BJ (cell line): ENCODE measurements around the gene STX5. TPM values are rescaled to one million over a fixed set of nuclear protein-coding genes. Genes with fewer than 3 reads are reported as not detected.
"Not testable (repeated sequence)": the region's sequence is repeated elsewhere in the genome, so short reads cannot be mapped to it uniquely, and the experiment has no call there.

Experiments used
- CTCF ChIA-PET: fragments of 350-600 bp; formaldehyde crosslinking; extraction: SDS; loops from one replicate; lab custom pipeline; 2021; ENCODE audit warnings: antibody characterized with exemption, inconsistent platforms; lab: Yijun Ruan, JAX
- POLR2A ChIA-PET: fragments of 300-600 bp; sonication (Branson Sonifier 250); formaldehyde crosslinking; extraction: SDS; loops from one replicate; lab custom pipeline; 2021; ENCODE audit warnings: antibody characterized with exemption; lab: Charles Lee
- DNase-seq: peaks from one replicate; pipeline ENCODE4 v3.0.0-alpha.2; 2011; ENCODE audit warnings: low read depth
- H3K27me3 ChIP-seq: 2 replicates; pipeline ENCODE4 v1.6.0; 2011; ENCODE audit warnings: low read length; ENCODE audit not compliant: control insufficient read depth, insufficient read depth
- H3K36me3 ChIP-seq: 2 replicates; pipeline ENCODE4 v1.5.1; 2011; ENCODE audit warnings: low read length; ENCODE audit not compliant: control insufficient read depth, insufficient read depth
- H3K4me3 ChIP-seq: 2 replicates; pipeline ENCODE4 v1.5.1; 2011; ENCODE audit warnings: low read depth, mild to moderate bottlenecking, control low read depth, low read length
- polyA plus RNA-seq: library from polyadenylated mRNA; depleted of rRNA; stranded (reverse); fragments of >200 nt; gene quantifications from 2 replicates; pipeline ENCODE4 v1.2.3, GENCODE V29; 2011
- TF ChIP-seq, protein P1 (sequence below): IDR thresholded peaks from 2 replicates; pipeline ENCODE4 v1.5.1; 2011; ENCODE audit warnings: low read depth, mild to moderate bottlenecking, control low read depth, inconsistent platforms, low read length, moderate library complexity; ENCODE audit not compliant: insufficient read depth

STX5 gene
- polyA plus RNA-seq, 1 experiment, result 76.6 TPM

DNA sequence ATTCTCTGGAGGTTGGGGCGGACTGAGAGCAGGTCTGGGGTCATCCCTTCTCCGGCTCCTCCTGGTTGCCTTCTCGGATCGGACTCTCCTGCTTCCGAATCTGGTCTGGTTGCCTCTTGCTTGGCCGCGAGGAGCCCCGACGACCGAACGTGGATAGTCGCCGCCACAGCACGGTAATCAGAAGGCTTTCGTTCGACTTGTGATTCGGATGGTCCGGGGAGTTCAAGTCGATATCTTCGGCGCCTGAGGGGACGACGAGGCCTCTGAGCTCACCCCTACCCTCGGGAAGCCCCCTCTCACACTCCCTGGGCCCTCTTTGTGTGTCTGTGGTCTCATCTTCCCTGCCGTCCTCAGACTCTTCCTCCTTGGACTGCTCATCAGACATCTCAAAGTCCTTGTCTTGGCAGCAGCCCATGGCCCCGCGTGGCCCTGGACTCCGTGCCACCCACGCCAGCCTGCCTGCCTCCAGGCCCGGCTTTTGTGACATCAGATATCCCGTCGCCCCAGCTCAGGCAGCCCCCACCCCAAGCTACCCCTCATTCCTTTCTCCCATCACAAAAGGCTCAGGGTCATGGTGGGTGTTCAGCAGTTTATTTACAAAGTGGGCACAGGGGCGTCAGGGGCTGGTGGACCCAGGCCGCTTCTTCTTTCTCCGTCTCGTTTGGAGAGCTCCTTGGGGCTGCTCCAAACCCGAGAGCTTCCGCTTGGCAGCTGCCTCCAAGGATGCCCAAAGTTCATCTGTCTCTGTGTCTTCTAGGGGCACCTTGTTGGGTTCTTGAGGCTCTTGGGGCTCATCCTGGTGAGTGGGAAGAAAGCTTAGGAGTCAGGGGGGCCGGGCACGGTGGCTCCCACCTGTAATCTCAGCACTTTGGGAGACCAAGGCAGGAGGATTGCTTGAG is 734 bp upstream of the STX5 start, which contains the start of gene TEX54:
TEX54 (minus strand) TSS at position 506 of the 899 bp plus-strand sequence.
- no peak for DNase-seq
- POLR2A ChIA-PET, result interaction anchor here (0.5 to 2.2 kb wide), 2 partner anchors 8 to 1690 kb away, joined by 4 to 21 read pairs; no protein-coding TSS in a partner anchor
- Histone ChIP-seq H3K4me3 (peak within 1 kb of the TSS; percentile 92), H3K36me3 (peaks cover 16% of the 10 kb centered on the region), H3K27me3 (no peaks in the 10 kb centered on the region)
- TF ChIP-seq, protein P1, sequence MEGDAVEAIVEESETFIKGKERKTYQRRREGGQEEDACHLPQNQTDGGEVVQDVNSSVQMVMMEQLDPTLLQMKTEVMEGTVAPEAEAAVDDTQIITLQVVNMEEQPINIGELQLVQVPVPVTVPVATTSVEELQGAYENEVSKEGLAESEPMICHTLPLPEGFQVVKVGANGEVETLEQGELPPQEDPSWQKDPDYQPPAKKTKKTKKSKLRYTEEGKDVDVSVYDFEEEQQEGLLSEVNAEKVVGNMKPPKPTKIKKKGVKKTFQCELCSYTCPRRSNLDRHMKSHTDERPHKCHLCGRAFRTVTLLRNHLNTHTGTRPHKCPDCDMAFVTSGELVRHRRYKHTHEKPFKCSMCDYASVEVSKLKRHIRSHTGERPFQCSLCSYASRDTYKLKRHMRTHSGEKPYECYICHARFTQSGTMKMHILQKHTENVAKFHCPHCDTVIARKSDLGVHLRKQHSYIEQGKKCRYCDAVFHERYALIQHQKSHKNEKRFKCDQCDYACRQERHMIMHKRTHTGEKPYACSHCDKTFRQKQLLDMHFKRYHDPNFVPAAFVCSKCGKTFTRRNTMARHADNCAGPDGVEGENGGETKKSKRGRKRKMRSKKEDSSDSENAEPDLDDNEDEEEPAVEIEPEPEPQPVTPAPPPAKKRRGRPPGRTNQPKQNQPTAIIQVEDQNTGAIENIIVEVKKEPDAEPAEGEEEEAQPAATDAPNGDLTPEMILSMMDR, result no peak
- CTCF ChIA-PET, result interaction anchor here (1.6 kb wide), 1 partner anchor 25 kb away, joined by 5 read pairs; no protein-coding TSS in a partner anchor

DNA sequence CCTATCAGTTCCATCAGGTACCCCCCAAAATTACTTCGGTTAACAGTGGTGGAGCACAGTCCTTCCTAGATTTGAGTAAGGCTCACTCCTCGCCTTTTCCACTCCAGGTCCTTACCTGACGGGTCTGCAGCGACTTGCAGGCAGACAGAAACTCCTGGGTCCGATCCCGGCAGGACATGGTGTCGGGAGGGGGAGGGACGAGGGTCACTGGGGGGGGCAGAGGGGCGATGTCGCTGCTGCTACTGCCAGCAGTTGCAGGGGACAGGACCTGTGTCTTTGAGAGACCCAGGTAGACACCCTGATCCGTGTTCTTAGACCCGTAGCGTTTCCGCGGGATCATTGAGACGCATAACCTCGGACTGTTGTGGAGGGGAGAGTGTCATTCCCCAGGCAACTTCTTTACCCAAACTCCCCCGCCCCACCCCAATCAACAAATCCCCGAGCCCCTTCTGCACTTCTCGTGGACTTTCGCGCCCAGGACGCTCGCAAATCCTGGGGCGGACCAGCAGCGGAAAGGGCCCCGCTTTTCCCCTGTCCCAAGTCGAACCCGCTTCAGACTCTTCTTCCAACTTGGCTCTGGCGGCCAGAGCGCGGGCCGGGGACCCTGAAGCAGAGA is 839 bp downstream of the STX5 start:
- no peak for DNase-seq
- ChIA-PET POLR2A (interaction anchor here (0.5 to 2.2 kb wide), 6 partner anchors 10 to 60 kb away, joined by 3 to 21 read pairs (median 6); partner anchors contain the start of gene TAF6L), CTCF (interaction anchor here (1.0 to 1.6 kb wide), 2 partner anchors 23 to 45 kb away, joined by 3 to 5 read pairs; no protein-coding TSS in a partner anchor)
- no peaks in the 10 kb centered on the region for H3K27me3 ChIP-seq
- TF ChIP-seq, protein P1, result no peak
- peak overlapping the region; percentile 92 for H3K4me3 ChIP-seq
- H3K36me3 ChIP-seq, result peaks cover 24% of the 10 kb centered on the region

DNA sequence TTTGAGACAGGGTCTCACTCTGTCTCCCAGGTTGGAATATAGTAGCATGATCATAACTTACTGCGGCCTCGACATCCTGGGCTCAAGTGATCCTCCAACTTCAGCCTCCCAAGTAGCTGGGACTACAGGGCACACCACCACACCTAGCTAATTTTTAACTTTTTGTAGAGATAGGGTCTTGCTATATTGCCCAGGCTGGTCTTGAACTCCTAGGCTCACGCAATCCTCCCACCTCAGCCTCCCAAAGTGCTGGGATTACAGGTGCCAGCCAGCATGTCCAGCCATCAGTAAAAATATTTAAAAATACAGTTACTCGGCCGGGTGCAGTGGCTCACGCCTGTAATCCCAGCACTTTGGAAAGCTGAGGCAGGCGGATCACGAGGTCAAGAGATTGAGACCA is 3.7 kb downstream of the STX5 start:
- POLR2A ChIA-PET, result interaction anchor here (0.5 kb wide), 1 partner anchor 84 kb away, joined by 4 read pairs; no protein-coding TSS in a partner anchor
- not testable (repeated sequence) for H3K4me3 ChIP-seq
- CTCF ChIA-PET, result interaction anchor here (2.4 to 3.2 kb wide), 2 partner anchors 12 to 42 kb away, joined by 6 to 24 read pairs; partner anchors contain the start of gene TMEM179B

DNA sequence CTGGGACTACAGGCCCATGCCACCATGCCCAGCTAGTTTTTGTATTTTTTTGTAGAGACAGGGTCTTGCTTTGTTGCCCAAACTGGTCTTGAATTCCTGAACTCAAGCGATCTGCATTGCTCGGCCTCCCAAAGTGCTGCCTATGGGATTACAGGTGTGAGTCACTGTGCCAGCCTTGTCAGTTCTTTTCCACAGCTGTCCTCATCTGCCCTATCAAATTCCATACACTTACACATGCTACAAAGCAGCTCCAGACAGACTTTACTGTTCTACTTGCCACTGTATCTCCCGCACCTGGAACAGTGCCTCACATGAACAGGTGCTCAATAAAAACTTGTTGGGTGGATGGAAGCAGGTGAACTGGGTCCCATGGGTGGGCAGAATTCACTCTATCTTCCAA is 8.2 kb downstream of the STX5 start:
- DNase-seq, result no peak
- H3K4me3 ChIP-seq, result no peak overlapping the region
- H3K27me3 ChIP-seq, result no peaks in the 10 kb centered on the region
- TF ChIP-seq, protein P1, result no peak
- H3K36me3 ChIP-seq, result peaks cover 35% of the 10 kb centered on the region
- ChIA-PET CTCF (interaction anchor here (1.2 kb wide), 1 partner anchor 12 kb away, joined by 3 read pairs; no protein-coding TSS in a partner anchor), POLR2A (no interaction called here)

More for the DNA sequence above, 3.7 kb downstream of the STX5 start:
- peaks cover 27% of the 10 kb centered on the region for H3K36me3 ChIP-seq
- H3K27me3 ChIP-seq, DNase-seq: not testable (repeated sequence)

DNA sequence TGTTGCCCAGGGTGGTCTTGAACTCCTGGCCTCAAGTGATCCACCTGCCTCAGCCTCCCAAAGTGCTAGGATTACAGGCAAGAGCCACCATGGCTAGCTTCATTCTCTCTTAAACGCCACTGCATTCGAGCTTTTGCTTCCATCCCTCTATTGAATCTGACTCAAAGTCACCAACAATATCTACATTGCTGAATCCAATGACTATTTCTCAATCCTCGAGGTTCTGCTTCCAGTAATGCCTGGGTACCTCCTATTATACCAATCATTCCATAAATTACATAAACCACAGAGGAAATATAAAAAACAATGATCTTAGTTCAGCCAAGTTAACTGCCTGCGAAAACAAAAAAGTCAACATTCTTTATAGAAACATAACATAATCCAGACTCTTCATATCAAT is 14.7 kb downstream of the STX5 start:
- DNase-seq, result no peak
- ChIA-PET CTCF (interaction anchor here (1.3 to 1.8 kb wide), 3 partner anchors 9 to 12 kb away, joined by 4 to 6 read pairs (median 6); no protein-coding TSS in a partner anchor), POLR2A (no interaction called here)
- Histone ChIP-seq H3K4me3 (no peak overlapping the region), H3K36me3 (peaks cover 7% of the 10 kb centered on the region), H3K27me3 (no peaks in the 10 kb centered on the region)
- TF ChIP-seq, protein P1, result no peak
